GM15510 (cell line): Measurements from ENCODE around the gene RER1.

Experiments
- POLR2A ChIP-seq: IDR thresholded peaks from 3 replicates; pipeline ENCODE4 v1.6.1; 2011; ENCODE audit warnings: borderline replicate concordance; ENCODE audit not compliant: insufficient read length; ENCODE audit errors: extremely low read depth

RER1 gene

GRCh38 chr1:2363847-2364513 lies 27.7 kb upstream of the RER1 start:
- TF ChIP-seq POLR2A, result no peak

GRCh38 chr1:2368053-2368744 lies 23.4 kb upstream of the RER1 start:
- TF ChIP-seq POLR2A, result no peak

- no peak for TF ChIP-seq POLR2A
Observed at GRCh38 chr1:2372551-2373490, 18.8 kb upstream of the RER1 start.

GRCh38 chr1:2373551-2374251 lies 17.9 kb upstream of the RER1 start:
- no peak for TF ChIP-seq POLR2A

- no peak for TF ChIP-seq POLR2A
Observed at GRCh38 chr1:2374252-2375155, 17.1 kb upstream of the RER1 start.

- no peak for TF ChIP-seq POLR2A
Observed at GRCh38 chr1:2375246-2375922, 16.3 kb upstream of the RER1 start.

GRCh38 chr1:2375923-2376260 lies 15.7 kb upstream of the RER1 start:
- no peak for TF ChIP-seq POLR2A

- no peak for TF ChIP-seq POLR2A
Observed at GRCh38 chr1:2376261-2376741, 15.3 kb upstream of the RER1 start.

GRCh38 chr1:2376931-2377672 lies 14.5 kb upstream of the RER1 start:
- no peak for TF ChIP-seq POLR2A

GRCh38 chr1:2377751-2378440 lies 13.7 kb upstream of the RER1 start:
- TF ChIP-seq POLR2A, result no peak

GRCh38 chr1:2378441-2378851 lies 13.2 kb upstream of the RER1 start:
- no peak for TF ChIP-seq POLR2A
